BJ (cell line): ENCODE data around the gene DEAF1. TPM values are rescaled to one million over a fixed set of nuclear protein-coding genes. Genes with fewer than 3 reads are reported as not detected.
"Not testable (repeated sequence)": the region's sequence is repeated elsewhere in the genome, so short reads cannot be mapped to it uniquely, and the experiment has no call there.

Experiments used
- CTCF ChIA-PET: fragments of 350-600 bp; formaldehyde crosslinking; extraction: SDS; loops from one replicate; lab custom pipeline; 2021; ENCODE audit warnings: antibody characterized with exemption, inconsistent platforms; lab: Yijun Ruan, JAX
- POLR2A ChIA-PET: fragments of 300-600 bp; sonication (Branson Sonifier 250); formaldehyde crosslinking; extraction: SDS; loops from one replicate; lab custom pipeline; 2021; ENCODE audit warnings: antibody characterized with exemption; lab: Charles Lee
- DNase-seq: peaks from one replicate; pipeline ENCODE4 v3.0.0-alpha.2; 2011; ENCODE audit warnings: low read depth
- H3K27me3 ChIP-seq: 2 replicates; pipeline ENCODE4 v1.6.0; 2011; ENCODE audit warnings: low read length; ENCODE audit not compliant: control insufficient read depth, insufficient read depth
- H3K36me3 ChIP-seq: 2 replicates; pipeline ENCODE4 v1.5.1; 2011; ENCODE audit warnings: low read length; ENCODE audit not compliant: control insufficient read depth, insufficient read depth
- H3K4me3 ChIP-seq: 2 replicates; pipeline ENCODE4 v1.5.1; 2011; ENCODE audit warnings: low read depth, mild to moderate bottlenecking, control low read depth, low read length
- polyA plus RNA-seq: library from polyadenylated mRNA; depleted of rRNA; stranded (reverse); fragments of >200 nt; gene quantifications from 2 replicates; pipeline ENCODE4 v1.2.3, GENCODE V29; 2011
- TF ChIP-seq, protein P1 (sequence below): IDR thresholded peaks from 2 replicates; pipeline ENCODE4 v1.5.1; 2011; ENCODE audit warnings: low read depth, mild to moderate bottlenecking, control low read depth, inconsistent platforms, low read length, moderate library complexity; ENCODE audit not compliant: insufficient read depth

The DEAF1 gene
- polyA plus RNA-seq, 1 experiment, result 27.7 TPM

DNA sequence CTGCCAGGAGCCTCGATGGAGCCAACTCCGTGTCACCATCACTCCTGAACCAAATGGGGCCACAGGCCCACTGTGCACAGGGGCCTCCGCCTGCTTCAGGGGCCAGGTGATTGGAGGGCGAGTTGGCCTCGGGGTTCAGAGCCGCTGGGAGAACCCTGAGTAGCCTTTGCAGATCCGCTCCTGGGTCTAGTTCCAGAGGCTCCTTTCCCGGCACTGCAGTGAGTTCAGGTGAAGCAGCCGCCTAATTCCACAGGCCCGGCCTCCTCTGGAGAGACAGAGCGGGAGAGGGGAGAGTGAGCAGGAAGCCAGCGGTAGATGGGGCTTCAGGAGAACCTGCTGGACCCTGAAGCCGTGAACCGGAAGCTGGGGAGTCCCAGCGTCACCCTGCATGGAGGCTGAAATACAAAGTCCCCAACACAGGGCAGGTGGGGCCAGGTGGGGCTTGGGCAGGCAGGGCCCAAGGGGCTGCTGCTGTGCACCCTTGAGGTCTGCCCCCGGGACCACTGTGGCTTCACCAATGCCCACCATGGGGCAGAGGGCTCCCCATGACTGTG, 35.4 kb downstream of the DEAF1 start:
- ChIA-PET POLR2A (no interaction called here), CTCF (interaction anchor here (3.3 kb wide), 1 partner anchor 67 kb away, joined by 43 read pairs; no protein-coding TSS in a partner anchor)
- H3K4me3 ChIP-seq, result no peak overlapping the region
- TF ChIP-seq, protein P1, sequence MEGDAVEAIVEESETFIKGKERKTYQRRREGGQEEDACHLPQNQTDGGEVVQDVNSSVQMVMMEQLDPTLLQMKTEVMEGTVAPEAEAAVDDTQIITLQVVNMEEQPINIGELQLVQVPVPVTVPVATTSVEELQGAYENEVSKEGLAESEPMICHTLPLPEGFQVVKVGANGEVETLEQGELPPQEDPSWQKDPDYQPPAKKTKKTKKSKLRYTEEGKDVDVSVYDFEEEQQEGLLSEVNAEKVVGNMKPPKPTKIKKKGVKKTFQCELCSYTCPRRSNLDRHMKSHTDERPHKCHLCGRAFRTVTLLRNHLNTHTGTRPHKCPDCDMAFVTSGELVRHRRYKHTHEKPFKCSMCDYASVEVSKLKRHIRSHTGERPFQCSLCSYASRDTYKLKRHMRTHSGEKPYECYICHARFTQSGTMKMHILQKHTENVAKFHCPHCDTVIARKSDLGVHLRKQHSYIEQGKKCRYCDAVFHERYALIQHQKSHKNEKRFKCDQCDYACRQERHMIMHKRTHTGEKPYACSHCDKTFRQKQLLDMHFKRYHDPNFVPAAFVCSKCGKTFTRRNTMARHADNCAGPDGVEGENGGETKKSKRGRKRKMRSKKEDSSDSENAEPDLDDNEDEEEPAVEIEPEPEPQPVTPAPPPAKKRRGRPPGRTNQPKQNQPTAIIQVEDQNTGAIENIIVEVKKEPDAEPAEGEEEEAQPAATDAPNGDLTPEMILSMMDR, result no peak
- H3K36me3 ChIP-seq, result peaks cover 28% of the 10 kb centered on the region
- no peaks in the 10 kb centered on the region for H3K27me3 ChIP-seq
- DNase-seq, result no peak

DNA sequence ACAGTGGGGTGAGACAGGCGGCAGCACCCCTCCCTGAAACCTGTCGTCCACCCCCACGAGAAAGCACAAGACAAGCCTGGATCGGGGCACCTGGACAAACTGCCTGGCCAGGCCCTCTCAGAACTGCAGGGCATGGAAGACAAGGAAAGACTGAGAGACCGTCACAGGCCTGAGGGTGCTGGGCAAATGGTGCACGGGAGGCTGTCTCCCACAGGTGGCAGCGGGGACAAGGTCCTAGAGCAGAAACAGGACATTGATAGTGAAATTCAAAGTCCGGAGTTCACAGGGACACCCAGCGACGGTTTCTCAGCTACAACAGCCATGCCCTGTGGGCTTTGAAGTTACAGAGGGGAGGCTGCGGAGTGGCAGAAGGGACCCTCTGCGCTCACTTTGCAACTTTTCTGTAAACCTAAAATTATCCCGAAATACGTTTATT, 37.3 kb downstream of the DEAF1 start:
- H3K36me3 ChIP-seq, result peaks cover 23% of the 10 kb centered on the region
- H3K4me3 ChIP-seq, result no peak overlapping the region
- H3K27me3 ChIP-seq, result no peaks in the 10 kb centered on the region
- CTCF ChIA-PET, result interaction anchor here (1.5 kb wide), 1 partner anchor 14 kb away, joined by 3 read pairs; no protein-coding TSS in a partner anchor
- POLR2A ChIA-PET, result no interaction called here
- DNase-seq, result no peak
- TF ChIP-seq, protein P1, result no peak

DNA sequence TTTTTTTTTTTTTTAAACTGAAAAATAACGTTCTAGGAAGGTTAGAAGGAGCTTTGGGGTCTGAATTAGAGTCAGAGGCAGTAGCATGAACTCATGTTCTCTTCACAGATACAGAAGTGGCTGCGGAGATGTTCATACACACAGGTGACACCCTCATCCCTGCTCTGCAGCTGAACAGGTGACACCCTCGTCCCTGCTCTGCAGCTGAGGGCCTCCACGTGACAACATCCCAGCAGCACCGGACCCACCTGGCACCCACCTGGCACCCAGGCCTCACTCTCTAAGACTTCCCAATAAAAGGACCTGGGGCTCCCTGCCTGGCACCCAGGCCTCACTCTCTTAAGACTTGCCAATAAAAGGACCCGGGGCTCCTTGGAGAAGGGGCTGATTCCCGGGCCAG, 38.2 kb downstream of the DEAF1 start:
- POLR2A ChIA-PET, result no interaction called here
- CTCF ChIA-PET, result no interaction called here
- TF ChIP-seq, protein P1, result no peak
- Histone ChIP-seq H3K36me3 (peaks cover 21% of the 10 kb centered on the region), H3K27me3 (no peaks in the 10 kb centered on the region), H3K4me3 (no peak overlapping the region)
- DNase-seq, result no peak

DNA sequence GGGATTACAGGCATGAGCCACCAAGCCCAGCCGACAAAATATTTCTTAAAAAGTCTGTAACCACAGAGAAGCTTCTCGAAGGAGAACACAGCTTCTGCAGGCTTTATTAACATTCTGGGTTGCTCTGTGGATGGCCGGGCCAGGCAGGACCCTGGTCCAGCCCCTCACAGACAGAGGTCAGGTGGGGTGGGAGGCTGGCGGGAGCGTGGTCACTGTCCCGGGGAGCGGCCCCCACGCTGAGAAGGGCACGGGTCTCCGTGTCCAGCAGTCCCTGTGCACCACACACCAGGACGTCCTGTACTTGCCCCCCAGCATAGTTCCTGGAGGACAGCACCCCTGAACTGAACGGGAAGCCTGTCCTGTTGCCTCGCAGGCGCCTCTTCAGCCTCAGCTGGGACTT, 38.6 kb downstream of the DEAF1 start:
- TF ChIP-seq, protein P1, result no peak
- ChIA-PET POLR2A (interaction anchor here (0.6 kb wide), 1 partner anchor 23 kb away, joined by 10 read pairs; no protein-coding TSS in a partner anchor), CTCF (interaction anchor here (1.2 kb wide), 1 partner anchor 9 kb away, joined by 5 read pairs; no protein-coding TSS in a partner anchor)
- Histone ChIP-seq H3K4me3 (no peak overlapping the region), H3K36me3 (peaks cover 21% of the 10 kb centered on the region), H3K27me3 (no peaks in the 10 kb centered on the region)
- no peak for DNase-seq

DNA sequence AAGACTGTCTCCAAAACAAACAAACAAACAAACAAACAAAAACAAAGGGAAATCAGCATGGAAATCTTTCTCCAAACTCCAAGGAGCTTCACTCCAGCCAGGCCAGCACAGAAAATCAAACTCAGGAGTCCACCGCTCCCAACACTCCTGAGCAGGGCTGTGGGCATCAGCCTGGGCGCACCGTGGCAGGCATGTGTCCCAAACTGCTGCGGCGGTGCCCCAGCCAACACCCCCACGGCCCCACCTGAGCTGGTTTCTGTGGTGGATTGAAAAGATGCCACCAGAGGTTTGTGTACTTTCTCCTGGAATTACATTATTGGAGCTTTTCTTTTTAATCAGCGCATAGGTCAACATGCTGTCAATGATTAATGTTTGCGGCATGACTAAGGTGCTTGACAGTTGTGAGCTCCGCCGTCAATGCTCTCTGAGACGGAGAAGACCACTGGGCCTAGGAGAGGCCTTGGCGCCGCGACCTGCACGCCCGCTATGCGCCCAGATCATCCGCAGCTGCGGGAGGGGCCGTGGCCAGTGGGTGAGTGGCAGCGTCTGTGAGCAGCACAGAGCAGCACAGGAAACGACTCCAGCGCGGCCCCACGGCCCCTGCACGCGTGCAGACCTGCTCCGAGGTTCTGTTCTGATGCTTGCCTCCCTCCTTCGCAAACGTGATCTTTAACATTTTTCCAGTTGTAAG, 39.8 kb downstream of the DEAF1 start:
- ChIA-PET POLR2A (no interaction called here), CTCF (interaction anchor here (1.2 kb wide), 1 partner anchor 8 kb away, joined by 5 read pairs; no protein-coding TSS in a partner anchor)
- no peaks in the 10 kb centered on the region for H3K27me3 ChIP-seq
- no peak for DNase-seq
- no peak overlapping the region for H3K4me3 ChIP-seq
- peaks cover 18% of the 10 kb centered on the region for H3K36me3 ChIP-seq
- TF ChIP-seq, protein P1, result no peak

DNA sequence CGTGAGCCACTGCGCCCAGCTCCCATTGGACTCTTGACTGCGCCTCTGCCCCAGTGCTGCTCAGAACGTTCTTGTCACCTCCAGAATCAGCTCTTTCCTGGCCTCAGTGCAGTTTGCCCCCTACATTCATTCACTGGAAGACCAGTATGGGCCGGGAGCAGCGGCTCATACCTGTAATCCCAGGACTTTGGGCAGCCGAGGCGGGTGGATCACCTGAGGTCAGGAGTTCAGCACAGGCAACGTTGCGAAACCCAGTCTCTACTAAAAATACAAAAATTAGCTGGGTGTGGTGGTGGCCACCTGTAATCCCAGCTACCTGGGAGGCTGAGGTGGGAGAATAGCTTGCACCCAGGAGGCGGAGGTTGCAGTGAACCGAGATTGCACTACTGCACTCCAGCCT, 40.6 kb downstream of the DEAF1 start:
- H3K36me3 ChIP-seq, result peaks cover 16% of the 10 kb centered on the region
- CTCF ChIA-PET, POLR2A ChIA-PET, H3K4me3 ChIP-seq, H3K27me3 ChIP-seq, DNase-seq: not testable (repeated sequence)
